H1 (cell line): ENCODE data around the gene ATAT1. TPM values are rescaled to one million over a fixed set of nuclear protein-coding genes. Genes with fewer than 3 reads are reported as not detected.

Experiments used
- ATF2 ChIP-seq: IDR thresholded peaks from 2 replicates; pipeline ENCODE4 v1.6.1; 2012; ENCODE audit warnings: low read length, inconsistent platforms
- CBX8 ChIP-seq: fragments of 300-800, 300-1000 bp; sonication (generic); IDR thresholded peaks from 2 replicates; pipeline ENCODE4 v1.7.1; 2016; ENCODE audit warnings: low read depth, low read length, borderline replicate concordance
- CHD1 ChIP-seq: IDR thresholded peaks from 2 replicates; pipeline ENCODE4 v1.6.1; 2012; ENCODE audit warnings: low read depth, low read length, improper control_type of control experiment
- FOSL1 ChIP-seq: IDR thresholded peaks from 2 replicates; pipeline ENCODE4 v1.6.1; 2011; ENCODE audit warnings: mild to moderate bottlenecking, low read depth, low read length, moderate library complexity; ENCODE audit not compliant: insufficient read depth
- POLR2AphosphoS5 ChIP-seq: IDR thresholded peaks from 2 replicates; pipeline ENCODE4 v1.6.1; 2011; ENCODE audit warnings: low read depth, low read length
- SP4 ChIP-seq: IDR thresholded peaks from 2 replicates; pipeline ENCODE4 v1.6.1; 2012; ENCODE audit warnings: low read length, inconsistent platforms
- TBP ChIP-seq: IDR thresholded peaks from 2 replicates; pipeline ENCODE4 v1.6.1; 2011; ENCODE audit warnings: low read depth, low read length, improper control_type of control experiment
- polyA plus RNA-seq, 7 experiments: library from polyadenylated mRNA; depleted of rRNA in 3 of 7; stranded (reverse) in 5 of 7; unstranded in 2 of 7; fragments of >200 nt in 5 of 7; fragments of 200-250 nt in 2 of 7; gene quantifications; 1 replicate in 5 of 7; 2 replicates in 1 of 7; 4 replicates in 1 of 7; pipeline versions ENCODE4 v1.2.1 to v1.2.3, GENCODE V29; 2011 to 2013; ENCODE audit warnings: missing spikeins in 2 of 7, mixed read lengths in 2 of 7
- total RNA-seq: library from RNA; stranded (reverse); fragmentation: NEBNext Ultra II Directional; extraction: Animal tissue kit (Norgen Biotek cat#: 25700); gene quantifications from 2 replicates; pipeline ENCODE4 v1.2.1, GENCODE V29; 2021

ATAT1 gene
- total and polyA plus RNA-seq, 2 of the 8 experiments (the other 6 are each of a cell fraction or from before 2014, with no cell fraction given): 14.4 to 14.6 TPM

DNA sequence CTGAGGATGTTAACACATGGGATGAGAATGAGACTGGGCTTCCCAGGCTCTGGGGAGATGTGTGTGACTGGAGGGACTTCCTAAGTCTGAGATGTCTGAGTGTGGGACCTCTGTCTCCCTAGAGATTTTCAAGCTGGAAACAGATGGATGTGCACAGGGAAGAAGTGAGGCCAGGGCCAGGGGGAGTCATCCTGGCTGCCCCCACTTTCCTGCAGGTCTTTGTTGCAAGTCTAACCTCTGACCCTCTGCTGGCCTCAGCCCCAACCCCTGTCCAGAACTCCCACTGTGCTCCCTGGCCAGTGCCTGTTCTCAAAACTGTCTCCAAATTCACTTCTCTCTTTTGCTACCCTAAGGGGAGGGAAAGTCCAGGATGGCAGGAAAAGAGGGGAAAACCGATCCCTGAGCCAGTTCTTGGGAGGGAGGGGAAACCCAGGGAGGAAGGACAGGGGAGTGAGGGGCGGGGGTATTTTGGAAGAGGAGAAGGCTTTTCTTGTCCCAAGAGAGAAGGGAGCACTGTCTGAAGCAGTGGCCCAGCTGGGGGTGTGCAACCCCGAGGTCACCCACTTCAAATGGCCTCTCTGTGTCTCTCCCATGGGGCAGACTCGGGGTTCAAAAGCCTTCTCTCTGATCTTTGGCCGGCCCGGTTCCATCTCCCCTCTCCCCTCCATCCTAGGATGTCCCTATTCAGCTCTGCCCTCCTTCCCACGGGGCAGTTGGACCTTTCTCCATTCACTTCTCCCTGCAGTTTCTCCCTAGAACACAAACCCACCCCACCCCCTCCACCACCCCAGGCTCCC is 56.7 kb downstream of the ATAT1 start (continued):
- TF ChIP-seq ATF2: no peak
- no peak for TF ChIP-seq TBP
- no peak for TF ChIP-seq FOSL1
- TF ChIP-seq CBX8: no peak
- no peak for TF ChIP-seq POLR2AphosphoS5
- TF ChIP-seq SP4: no peak
- TF ChIP-seq CHD1: no peak
